Keratinocyte (primary cell): ENCODE data around the gene SCLY. TPM values are rescaled to one million over a fixed set of nuclear protein-coding genes. Genes with fewer than 3 reads are reported as not detected.

Experiments used
- DNase-seq: peaks from one replicate; pipeline ENCODE4 v3.0.0-alpha.2; 2011; ENCODE audit warnings: low read depth, missing footprints, low spot score
- FAIRE-seq: peaks from 2 replicates; lab custom pipeline; 2011; peaks lifted over from hg19 to GRCh38; lab: Jason Lieb, UNC
- H2AFZ ChIP-seq: 2 replicates; pipeline ENCODE4 v1.6.0; 2012; ENCODE audit warnings: low read length, control low read depth, inconsistent platforms; ENCODE audit not compliant: control insufficient read depth
- H3K27ac ChIP-seq: 2 replicates; pipeline ENCODE4 v1.5.1; 2011; ENCODE audit warnings: low read length; ENCODE audit not compliant: control insufficient read depth, insufficient read depth
- H3K27me3 ChIP-seq: 3 replicates; pipeline ENCODE4 v1.6.0; 2011; ENCODE audit warnings: low read length; ENCODE audit not compliant: control insufficient read depth, insufficient read depth; ENCODE audit errors: extremely low read depth
- H3K36me3 ChIP-seq, 2 experiments: 2 replicates in 1 of 2; 3 replicates in 1 of 2; pipeline ENCODE4 v1.5.1; 2011; ENCODE audit warnings: low read length in 2 of 2, mild to moderate bottlenecking in 1 of 2; ENCODE audit not compliant: control insufficient read depth in 2 of 2, insufficient read depth in 2 of 2; ENCODE audit errors: extremely low read depth in 1 of 2
- H3K4me1 ChIP-seq: 3 replicates; pipeline ENCODE4 v1.5.1; 2011; ENCODE audit warnings: low read length; ENCODE audit not compliant: control insufficient read depth, insufficient read depth; ENCODE audit errors: extremely low read depth
- H3K4me2 ChIP-seq: 3 replicates; pipeline ENCODE4 v1.6.0; 2011; ENCODE audit warnings: low read depth, low read length; ENCODE audit not compliant: control insufficient read depth, insufficient read depth; ENCODE audit errors: extremely low read depth
- H3K4me3 ChIP-seq, 3 experiments: fragments of 200-600 bp in 1 of 3; sonication (generic) in 1 of 3; 2 replicates in 2 of 3; 3 replicates in 1 of 3; pipeline ENCODE4 v1.5.1; 2011 to 2016; ENCODE audit warnings: low read length in 3 of 3, mild to moderate bottlenecking in 3 of 3, control low read depth in 2 of 3, inconsistent platforms in 1 of 3, low read depth in 1 of 3, mixed read lengths in 1 of 3, mixed run types in 1 of 3, moderate library complexity in 1 of 3; ENCODE audit not compliant: control insufficient read depth in 2 of 3, insufficient read depth in 2 of 3; ENCODE audit errors: extremely low read depth in 1 of 3
- H3K79me2 ChIP-seq: 2 replicates; pipeline ENCODE4 v1.6.0; 2012; ENCODE audit warnings: low read length; ENCODE audit not compliant: control insufficient read depth, insufficient read depth
- H3K9ac ChIP-seq: 3 replicates; pipeline ENCODE4 v1.6.0; 2011; ENCODE audit warnings: low read length; ENCODE audit not compliant: control insufficient read depth, insufficient read depth; ENCODE audit errors: extremely low read depth
- H3K9me1 ChIP-seq: 3 replicates; pipeline ENCODE4 v1.6.0; 2011; ENCODE audit warnings: low read length; ENCODE audit not compliant: control insufficient read depth, insufficient read depth; ENCODE audit errors: extremely low read depth
- H3K9me3 ChIP-seq: 2 replicates; pipeline ENCODE4 v1.5.1; 2012; ENCODE audit warnings: low read depth, low read length; ENCODE audit not compliant: control insufficient read depth
- H4K20me1 ChIP-seq: 3 replicates; pipeline ENCODE4 v1.6.0; 2011; ENCODE audit warnings: low read length; ENCODE audit not compliant: control insufficient read depth, insufficient read depth; ENCODE audit errors: extremely low read depth
- CTCF ChIP-seq, 3 experiments: IDR thresholded peaks in 1 of 3; conservative IDR thresholded peaks in 1 of 3; optimal IDR thresholded peaks in 1 of 3; 2 replicates in 2 of 3; 3 replicates in 1 of 3; pipeline versions ENCODE3 to v1.5.1; 2011; ENCODE audit warnings: low read length in 3 of 3, mild to moderate bottlenecking in 3 of 3, moderate library complexity in 2 of 3, control low read depth in 1 of 3, inconsistent platforms in 1 of 3; ENCODE audit not compliant: insufficient read depth in 2 of 3; ENCODE audit errors: extremely low read depth in 1 of 3
- EZH2 ChIP-seq: IDR thresholded peaks from one replicate; pipeline ENCODE4 v1.6.1; 2012; ENCODE audit warnings: inconsistent platforms, mild to moderate bottlenecking, low read length, moderate library complexity
- dilution Hi-C: fragments of 300-500 bp; cut with MboI; formaldehyde crosslinking; loops from one replicate; pipeline ENCODE4 v1.7.0; 2020; ENCODE audit warnings: low sequenced_read_pairs; ENCODE audit not compliant: extremely low pct_ligation_motif_present
- polyA plus RNA-seq, 5 experiments: library from polyadenylated mRNA; depleted of rRNA in 3 of 5; stranded (reverse) in 3 of 5; stranded (forward) in 1 of 5; unstranded in 1 of 5; fragments of >200 nt; gene quantifications; 1 replicate in 1 of 5; 2 replicates in 3 of 5; 3 replicates in 1 of 5; pipeline versions ENCODE4 v1.2.1 to v1.2.3, GENCODE V29; 2011 to 2012; ENCODE audit warnings: missing spikeins in 2 of 5, low read depth in 1 of 5, low replicate concordance in 1 of 5

Gene SCLY
- polyA plus RNA-seq, 1 donor (not counting 4 experiments of a cell fraction or from before 2014, with no cell fraction given) = 11.8 TPM

- dilution Hi-C loops = no loop called here
- Histone ChIP-seq H2AFZ (no peak overlapping the region), H3K9me1 (no peaks in the 10 kb centered on the region), H3K4me2 (no peak overlapping the region), H3K79me2 (no peaks in the 10 kb centered on the region), H3K9ac (no peak overlapping the region), H3K4me3 (no peak overlapping the region), H3K27me3 (no peaks in the 10 kb centered on the region), H3K27ac (no peak overlapping the region), H3K4me1 (no peaks in the 10 kb centered on the region), H3K9me3 (no peaks in the 10 kb centered on the region), H3K36me3 (no peaks in the 10 kb centered on the region), H4K20me1 (no peaks in the 10 kb centered on the region)
- DNase-seq = no peak
- TF ChIP-seq EZH2 (no peak), CTCF (optimal IDR thresholded peaks at IDR 0.05 in 1 of 3, IDR thresholded peaks at IDR 0.05 in 1 of 3, conservative IDR thresholded peaks at IDR 0.05 in 1 of 3; ENCODE audit: extremely low read depth in 1 of 3, insufficient read depth in 2 of 3, low read length in 3 of 3) (no peak)
- FAIRE-seq = no peak
Measured at GRCh38 chr2:238135601-238136150, 74.9 kb downstream of the SCLY start.

DNA sequence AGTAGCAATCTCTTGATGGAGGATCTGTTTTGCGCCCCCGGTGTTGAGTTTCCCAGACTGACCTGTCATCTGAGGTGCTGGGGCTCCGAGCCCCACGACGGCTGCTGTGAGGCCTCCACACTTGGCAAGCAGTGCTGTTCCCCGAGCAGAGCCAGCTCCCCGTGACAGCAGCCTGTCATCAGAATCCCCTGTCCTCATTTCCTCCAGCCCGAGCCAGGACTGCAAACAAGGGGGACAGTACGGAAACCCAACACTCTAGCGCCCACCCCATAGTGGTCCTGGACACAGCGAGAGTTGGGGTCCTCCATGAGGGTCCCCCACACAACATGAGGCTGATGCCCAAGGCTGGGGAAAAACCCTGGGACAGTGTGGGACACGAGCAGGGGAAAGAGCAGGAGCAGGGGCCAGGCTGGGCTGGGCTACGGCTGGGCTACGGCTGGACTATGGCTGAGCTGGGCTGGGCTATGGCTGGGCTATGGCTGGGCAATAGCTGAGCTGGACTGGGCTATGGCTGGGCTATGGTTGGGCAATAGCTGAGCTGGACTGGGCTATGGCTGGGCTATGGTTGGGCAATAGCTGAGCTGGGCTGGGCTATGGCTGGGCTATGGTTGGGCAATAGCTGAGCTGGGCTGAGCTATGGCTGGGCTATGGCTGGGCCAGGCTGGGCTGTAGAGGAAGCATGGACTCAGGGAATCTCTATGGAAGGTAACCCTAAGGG lies 76.2 kb downstream of the SCLY start:
- Histone ChIP-seq H3K27me3 (no peaks in the 10 kb centered on the region), H2AFZ (no peak overlapping the region), H3K4me1 (peaks cover 9% of the 10 kb centered on the region), H3K79me2 (no peaks in the 10 kb centered on the region), H3K4me2 (no peak overlapping the region), H3K27ac (no peak overlapping the region), H3K4me3 (no peak overlapping the region), H3K9me1 (no peaks in the 10 kb centered on the region), H4K20me1 (no peaks in the 10 kb centered on the region), H3K36me3 (no peaks in the 10 kb centered on the region), H3K9ac (no peak overlapping the region), H3K9me3 (no peaks in the 10 kb centered on the region)
- DNase-seq (no peak), FAIRE-seq (no peak)
- TF ChIP-seq EZH2 (no peak), CTCF (optimal IDR thresholded peaks at IDR 0.05 in 1 of 3, IDR thresholded peaks at IDR 0.05 in 1 of 3, conservative IDR thresholded peaks at IDR 0.05 in 1 of 3; ENCODE audit: extremely low read depth in 1 of 3, insufficient read depth in 2 of 3, low read length in 3 of 3) (no peak)
- dilution Hi-C loops = no loop called here
